ENCODE data around the gene PPM1H. TPM values are rescaled to one million over a fixed set of nuclear protein-coding genes. Genes with fewer than 3 reads are reported as not detected.
"Not testable (repeated sequence)": the region's sequence is repeated elsewhere in the genome, so short reads cannot be mapped to it uniquely, and the experiment has no call there.

PPM1H gene
- total RNA-seq, 1 donor from 2014 or later = 0.85 TPM

DNA sequence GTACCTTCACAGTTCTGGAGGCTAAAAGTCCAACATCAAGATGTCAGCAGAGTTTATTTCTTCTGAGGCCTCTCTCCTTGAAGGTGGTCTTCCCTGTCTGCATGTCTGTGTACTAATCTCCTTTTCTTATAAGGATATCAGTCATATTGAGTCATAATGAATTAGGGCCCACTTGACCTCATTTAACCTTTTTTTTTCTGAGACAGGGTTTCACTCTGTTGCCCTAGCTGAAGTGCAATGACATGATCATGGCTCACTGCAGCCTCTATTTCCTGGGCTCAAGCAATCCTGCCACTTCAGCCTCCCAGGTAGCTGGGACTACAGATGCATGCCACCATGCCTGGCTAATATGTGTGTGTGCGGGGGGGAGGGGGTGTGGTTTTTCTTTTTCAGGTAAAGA lies 41.7 kb downstream of the PPM1H start:
- no peaks in the 10 kb centered on the region for H3K36me3 ChIP-seq
- no peaks in the 10 kb centered on the region for H3K27me3 ChIP-seq
- DNase-seq (ENCODE audit: low spot score in 2 of 2) = no peak
- intact Hi-C loops (cut with DNase I) = no loop called here
- no peaks in the 10 kb centered on the region for H3K4me1 ChIP-seq
- no peaks in the 10 kb centered on the region for H3K9me3 ChIP-seq
- H3K27ac ChIP-seq = no peak overlapping the region
- TF ChIP-seq, protein P1, sequence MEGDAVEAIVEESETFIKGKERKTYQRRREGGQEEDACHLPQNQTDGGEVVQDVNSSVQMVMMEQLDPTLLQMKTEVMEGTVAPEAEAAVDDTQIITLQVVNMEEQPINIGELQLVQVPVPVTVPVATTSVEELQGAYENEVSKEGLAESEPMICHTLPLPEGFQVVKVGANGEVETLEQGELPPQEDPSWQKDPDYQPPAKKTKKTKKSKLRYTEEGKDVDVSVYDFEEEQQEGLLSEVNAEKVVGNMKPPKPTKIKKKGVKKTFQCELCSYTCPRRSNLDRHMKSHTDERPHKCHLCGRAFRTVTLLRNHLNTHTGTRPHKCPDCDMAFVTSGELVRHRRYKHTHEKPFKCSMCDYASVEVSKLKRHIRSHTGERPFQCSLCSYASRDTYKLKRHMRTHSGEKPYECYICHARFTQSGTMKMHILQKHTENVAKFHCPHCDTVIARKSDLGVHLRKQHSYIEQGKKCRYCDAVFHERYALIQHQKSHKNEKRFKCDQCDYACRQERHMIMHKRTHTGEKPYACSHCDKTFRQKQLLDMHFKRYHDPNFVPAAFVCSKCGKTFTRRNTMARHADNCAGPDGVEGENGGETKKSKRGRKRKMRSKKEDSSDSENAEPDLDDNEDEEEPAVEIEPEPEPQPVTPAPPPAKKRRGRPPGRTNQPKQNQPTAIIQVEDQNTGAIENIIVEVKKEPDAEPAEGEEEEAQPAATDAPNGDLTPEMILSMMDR (IDR thresholded peaks at IDR 0.05) = no peak
- no peak overlapping the region for H3K4me3 ChIP-seq

DNA sequence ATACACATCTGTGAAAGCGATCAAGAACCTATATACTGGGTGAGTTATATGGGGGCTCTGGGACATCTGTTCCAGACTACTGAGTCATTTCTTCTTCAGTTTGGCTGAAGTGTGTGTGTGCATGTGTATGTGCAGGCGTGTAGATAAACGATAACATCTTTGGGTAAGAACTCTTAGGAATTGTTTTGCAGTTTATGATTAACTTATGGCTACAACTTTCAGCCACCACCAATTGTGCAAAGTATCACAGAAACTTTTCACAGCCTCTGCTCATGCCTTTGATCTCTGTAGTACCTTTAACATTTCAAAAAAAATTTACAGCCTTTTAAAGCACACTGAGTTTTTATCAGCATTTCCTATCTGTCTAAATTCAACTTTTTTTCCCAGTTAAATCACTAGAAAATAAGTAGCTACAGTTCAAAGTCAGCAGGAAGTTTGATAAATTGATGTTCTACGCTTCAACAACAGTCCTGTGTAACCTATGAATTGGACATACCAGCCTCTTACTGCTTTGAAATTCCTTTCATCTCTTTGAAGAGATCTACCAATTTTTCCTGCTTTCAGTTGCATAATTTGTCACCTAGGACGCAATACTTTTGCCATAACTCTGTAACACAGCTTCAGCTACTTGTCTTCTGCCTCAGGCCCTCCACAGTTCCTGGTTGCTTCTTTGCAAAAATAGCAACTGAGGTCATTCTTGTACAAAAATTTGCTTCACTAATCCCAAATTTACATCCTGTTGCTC lies 43.0 kb downstream of the PPM1H start:
- TF ChIP-seq, protein P1 (IDR thresholded peaks at IDR 0.05) = no peak
- no peak overlapping the region for H3K4me3 ChIP-seq
- no peak overlapping the region for H3K27ac ChIP-seq
- intact Hi-C loops (cut with DNase I) = no loop called here
- no peaks in the 10 kb centered on the region for H3K27me3 ChIP-seq
- DNase-seq (ENCODE audit: low spot score in 2 of 2) = no peak
- no peaks in the 10 kb centered on the region for H3K36me3 ChIP-seq
- no peaks in the 10 kb centered on the region for H3K4me1 ChIP-seq
- no peaks in the 10 kb centered on the region for H3K9me3 ChIP-seq

DNA sequence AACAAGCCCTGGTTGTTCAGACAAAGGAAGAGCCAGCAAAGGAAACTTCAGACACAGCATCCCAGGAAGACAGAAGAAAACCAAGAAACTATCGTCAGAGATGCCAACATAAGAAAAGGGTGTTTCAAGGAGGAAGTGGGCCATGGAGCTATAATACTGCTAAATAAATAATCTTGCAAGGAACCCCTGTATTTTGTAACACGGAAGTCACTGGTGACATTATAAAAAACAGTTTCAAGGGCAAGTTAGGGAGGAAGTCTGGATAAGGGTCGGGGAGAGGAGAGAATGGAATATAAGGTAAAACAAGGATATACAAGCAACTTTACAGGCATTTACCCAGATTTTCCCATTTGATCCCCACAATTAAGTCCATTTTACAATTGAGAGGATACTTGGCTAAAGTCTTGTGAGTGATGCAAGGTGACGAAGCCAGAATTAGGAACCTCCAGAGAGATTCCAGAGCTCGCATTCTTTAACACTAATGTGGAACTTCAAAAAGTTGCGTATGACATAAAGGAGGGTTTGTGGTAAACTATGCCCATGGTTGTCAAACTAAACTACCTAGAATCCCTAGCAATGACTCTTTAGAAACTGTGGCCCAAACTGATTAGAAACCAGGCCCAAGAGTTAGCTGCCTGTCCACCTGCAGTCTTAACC lies 46.4 kb downstream of the PPM1H start:
- Histone ChIP-seq H3K27ac (no peak overlapping the region), H3K9me3 (no peaks in the 10 kb centered on the region), H3K27me3 (no peaks in the 10 kb centered on the region), H3K36me3 (no peaks in the 10 kb centered on the region), H3K4me1 (no peaks in the 10 kb centered on the region), H3K4me3 (no peak overlapping the region)
- intact Hi-C loops (cut with DNase I) = no loop called here
- TF ChIP-seq, protein P1 (IDR thresholded peaks at IDR 0.05) = no peak
- DNase-seq (ENCODE audit: low spot score in 2 of 2) = no peak

DNA sequence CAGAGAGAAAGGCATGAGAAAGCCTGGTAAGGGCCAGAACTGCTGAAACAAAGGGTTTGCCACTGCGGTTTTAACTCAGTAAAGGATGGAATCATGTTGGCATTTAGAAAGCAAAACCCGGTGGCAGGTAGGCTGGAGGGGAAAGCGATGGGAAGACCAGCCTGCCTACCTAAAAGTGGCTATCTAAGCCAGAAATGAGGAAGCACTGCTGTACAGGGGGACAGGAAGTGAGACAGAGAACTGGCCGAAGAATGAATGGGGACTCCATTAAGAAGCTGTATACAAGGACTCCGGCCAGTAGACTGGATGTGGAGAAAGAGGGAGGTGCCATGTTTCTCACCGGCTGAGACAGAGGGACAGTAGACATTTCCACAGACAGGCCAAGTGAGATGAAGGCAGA lies 48.2 kb downstream of the PPM1H start:
- Histone ChIP-seq H3K27ac (no peak overlapping the region), H3K27me3 (no peaks in the 10 kb centered on the region), H3K4me1 (no peaks in the 10 kb centered on the region), H3K4me3 (no peak overlapping the region), H3K9me3 (no peaks in the 10 kb centered on the region), H3K36me3 (no peaks in the 10 kb centered on the region)
- intact Hi-C loops (cut with DNase I) = no loop called here
- DNase-seq (ENCODE audit: low spot score in 2 of 2) = no peak
- TF ChIP-seq, protein P1 (IDR thresholded peaks at IDR 0.05) = no peak

DNA sequence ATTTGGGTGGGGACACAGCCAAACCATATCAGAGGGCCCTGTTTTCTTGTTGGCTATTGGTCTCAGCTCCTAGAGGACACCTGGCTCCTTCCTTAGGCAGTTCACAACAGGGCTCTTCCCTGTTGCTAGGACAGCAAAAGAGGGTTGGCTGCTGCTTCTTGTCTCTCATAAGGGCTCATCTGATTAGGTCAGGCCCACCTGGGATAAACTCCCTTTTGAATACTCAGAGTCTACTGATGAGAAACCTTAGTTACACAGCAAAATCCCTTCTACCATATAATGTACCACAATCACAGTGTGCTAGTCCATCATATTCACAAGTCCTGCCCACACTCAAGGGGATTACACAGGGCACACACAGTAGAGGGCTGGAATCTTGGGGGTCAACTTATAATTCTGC lies 49.7 kb downstream of the PPM1H start:
- Histone ChIP-seq H3K4me3 (no peak overlapping the region), H3K36me3 (no peaks in the 10 kb centered on the region), H3K4me1 (no peaks in the 10 kb centered on the region), H3K27ac (no peak overlapping the region), H3K27me3 (no peaks in the 10 kb centered on the region), H3K9me3 (no peaks in the 10 kb centered on the region)
- no peak for DNase-seq (ENCODE audit: low spot score in 2 of 2)
- intact Hi-C loops (cut with DNase I) = no loop called here
- TF ChIP-seq, protein P1 (IDR thresholded peaks at IDR 0.05) = no peak

DNA sequence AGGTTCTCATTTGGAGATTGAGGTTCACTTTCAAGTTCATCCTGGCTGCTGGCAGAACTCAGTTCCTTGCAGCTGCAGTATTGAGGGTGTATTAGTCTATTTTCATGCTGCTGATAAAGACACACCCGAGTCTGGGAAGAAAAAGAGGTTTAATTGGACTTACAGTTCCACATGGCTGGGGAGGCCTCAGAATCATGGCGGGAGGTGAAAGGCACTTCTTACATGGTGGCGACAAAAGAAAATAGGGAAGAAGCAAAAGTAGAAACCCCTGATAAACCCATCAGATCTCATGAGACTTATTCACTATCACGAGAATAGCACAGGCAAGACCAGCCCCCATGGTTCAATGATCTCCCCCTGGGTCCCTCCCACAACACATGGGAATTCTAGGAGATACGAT lies 50.1 kb downstream of the PPM1H start:
- H3K4me3 ChIP-seq; H3K27me3 ChIP-seq; H3K27ac ChIP-seq; H3K4me1 ChIP-seq; intact Hi-C loops (cut with DNase I); H3K9me3 ChIP-seq; DNase-seq (ENCODE audit: low spot score in 2 of 2); H3K36me3 ChIP-seq: not testable (repeated sequence)
